ENCODE measurements around the gene CD3E.
"Not testable (repeated sequence)": the region's sequence is repeated elsewhere in the genome, so short reads cannot be mapped to it uniquely, and the experiment has no call there.

CD3E gene

DNA sequence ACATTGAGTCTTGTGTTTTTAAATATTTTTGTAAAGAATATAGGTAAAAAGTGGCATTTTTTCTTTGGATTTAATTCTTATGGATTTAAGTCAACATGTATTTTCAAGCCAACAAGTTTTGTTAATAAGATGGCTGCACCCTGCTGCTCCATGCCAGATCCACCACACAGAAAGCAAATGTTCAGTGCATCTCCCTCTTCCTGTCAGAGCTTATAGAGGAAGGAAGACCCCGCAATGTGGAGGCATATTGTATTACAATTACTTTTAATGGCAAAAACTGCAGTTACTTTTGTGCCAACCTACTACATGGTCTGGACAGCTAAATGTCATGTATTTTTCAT is 333 bp upstream of the CD3E start:
- no peak for DNase-seq (ENCODE audit: low read depth, low spot score)
- TF ChIP-seq ZNF274 (IDR thresholded peaks at IDR 0.05; ENCODE audit: low read depth, low read length) (no peak), YY1 (IDR thresholded peaks at IDR 0.05; ENCODE audit: insufficient read depth, insufficient read length) (no peak), SUZ12 (IDR thresholded peaks at IDR 0.05; ENCODE audit: extremely low read depth, insufficient read depth, insufficient read length) (no peak)

DNA sequence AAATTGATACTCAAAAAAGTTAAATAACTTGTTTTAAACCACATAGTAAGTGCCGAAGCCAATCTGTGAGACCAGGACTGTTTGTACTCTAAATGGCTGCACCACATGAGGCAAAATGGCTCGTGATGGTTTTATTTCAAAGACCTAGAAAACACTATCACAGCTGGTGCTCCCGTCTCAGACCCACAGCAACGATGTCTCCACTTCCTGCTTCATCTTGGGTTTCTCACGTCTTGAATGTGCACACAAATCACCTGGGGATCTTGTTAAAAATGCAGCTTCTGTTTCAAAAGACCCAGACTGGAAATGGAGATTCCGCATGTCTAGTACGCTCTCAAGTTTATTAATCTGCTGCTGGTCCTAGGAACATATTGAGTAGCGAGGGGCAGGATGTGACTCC is 1.2 kb downstream of the CD3E start:
- TF ChIP-seq SUZ12 (IDR thresholded peaks at IDR 0.05; ENCODE audit: extremely low read depth, insufficient read depth, insufficient read length) (no peak), ZNF274 (IDR thresholded peaks at IDR 0.05; ENCODE audit: low read depth, low read length) (no peak), YY1 (IDR thresholded peaks at IDR 0.05; ENCODE audit: insufficient read depth, insufficient read length) (no peak)
- Histone ChIP-seq H3K4me3 (ENCODE audit: insufficient read length, low read depth) (no peak overlapping the region), H3K4me1 (ENCODE audit: insufficient read depth, insufficient read length) (peaks cover 1% of the 10 kb centered on the region), H3K27me3 (ENCODE audit: insufficient read depth, insufficient read length) (peaks cover 2% of the 10 kb centered on the region), H3K9me3 (ENCODE audit: insufficient read depth, low read length) (no peaks in the 10 kb centered on the region), H3K9ac (ENCODE audit: insufficient read length, low read depth) (no peak overlapping the region), H3K36me3 (ENCODE audit: insufficient read depth, insufficient read length, low read length) (no peaks in the 10 kb centered on the region)
- no peak for DNase-seq (ENCODE audit: low read depth, low spot score)

More for the DNA sequence above, 333 bp upstream of the CD3E start:
- no peak overlapping the region for H3K4me3 ChIP-seq (ENCODE audit: insufficient read length, low read depth)
- peaks cover 1% of the 10 kb centered on the region for H3K4me1 ChIP-seq (ENCODE audit: insufficient read depth, insufficient read length)
- H3K9ac ChIP-seq (ENCODE audit: insufficient read length, low read depth) = no peak overlapping the region
- H3K36me3 ChIP-seq (ENCODE audit: insufficient read depth, insufficient read length, low read length) = no peaks in the 10 kb centered on the region
- no peaks in the 10 kb centered on the region for H3K9me3 ChIP-seq (ENCODE audit: insufficient read depth, low read length)
- peaks cover 6% of the 10 kb centered on the region for H3K27me3 ChIP-seq (ENCODE audit: insufficient read depth, insufficient read length)

DNA sequence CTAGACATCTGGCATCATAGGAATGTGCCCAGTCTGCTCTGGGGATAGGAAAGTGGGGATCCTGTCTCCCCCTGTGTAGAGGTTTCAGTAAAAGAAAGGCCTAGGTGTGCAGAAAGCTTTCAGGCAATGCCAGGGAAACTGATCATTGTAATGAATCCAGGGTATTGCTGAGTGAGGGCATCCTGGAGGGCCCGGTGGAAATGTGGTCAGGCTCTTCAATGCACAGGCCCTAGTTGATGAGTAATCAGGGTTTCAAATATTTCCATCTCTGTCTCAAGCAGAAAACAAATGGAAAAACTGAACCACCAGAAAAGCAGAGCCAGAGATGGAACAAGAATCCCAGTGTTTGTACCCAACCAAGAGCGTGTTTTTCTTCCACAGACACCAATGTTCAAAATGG is 2.0 kb downstream of the CD3E start:
- Histone ChIP-seq H3K9me3 (ENCODE audit: insufficient read depth, low read length) (no peaks in the 10 kb centered on the region), H3K4me3 (ENCODE audit: insufficient read length, low read depth) (no peak overlapping the region), H3K9ac (ENCODE audit: insufficient read length, low read depth) (no peak overlapping the region), H3K36me3 (ENCODE audit: insufficient read depth, insufficient read length, low read length) (no peaks in the 10 kb centered on the region), H3K27me3 (ENCODE audit: insufficient read depth, insufficient read length) (no peaks in the 10 kb centered on the region), H3K4me1 (ENCODE audit: insufficient read depth, insufficient read length) (peaks cover 1% of the 10 kb centered on the region)
- TF ChIP-seq YY1 (IDR thresholded peaks at IDR 0.05; ENCODE audit: insufficient read depth, insufficient read length) (no peak), ZNF274 (IDR thresholded peaks at IDR 0.05; ENCODE audit: low read depth, low read length) (no peak), SUZ12 (IDR thresholded peaks at IDR 0.05; ENCODE audit: extremely low read depth, insufficient read depth, insufficient read length) (no peak)
- no peak for DNase-seq (ENCODE audit: low read depth, low spot score)

DNA sequence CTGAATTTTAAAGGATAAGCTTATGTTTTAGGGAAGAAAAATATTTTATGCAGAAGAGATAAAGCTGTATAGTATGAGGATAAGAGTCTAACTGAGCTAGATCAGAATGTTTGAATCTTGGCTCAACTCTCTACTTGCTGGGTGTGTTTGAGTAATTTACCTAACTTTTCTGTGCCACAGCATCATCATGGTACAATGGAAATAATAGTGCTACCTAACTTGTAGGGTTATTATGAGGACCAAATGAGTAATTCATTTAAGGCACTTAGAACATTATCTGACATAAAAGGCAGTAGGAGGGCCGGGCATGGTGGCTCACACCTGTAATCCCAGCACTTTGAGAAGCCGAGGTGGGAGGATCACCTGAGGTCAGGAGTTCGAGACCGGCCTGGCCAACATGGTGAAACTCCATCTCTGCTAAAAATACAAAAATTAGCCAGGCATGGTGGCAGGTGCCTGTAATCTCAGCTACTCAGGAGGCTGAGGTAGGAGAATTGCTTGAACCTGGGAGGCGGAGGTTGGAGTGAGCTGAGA is 4.5 kb downstream of the CD3E start:
- not testable (repeated sequence) for H3K4me1 ChIP-seq (ENCODE audit: insufficient read depth, insufficient read length); H3K36me3 ChIP-seq (ENCODE audit: insufficient read depth, insufficient read length, low read length); DNase-seq (ENCODE audit: low read depth, low spot score); H3K9me3 ChIP-seq (ENCODE audit: insufficient read depth, low read length); H3K9ac ChIP-seq (ENCODE audit: insufficient read length, low read depth); H3K4me3 ChIP-seq (ENCODE audit: insufficient read length, low read depth); H3K27me3 ChIP-seq (ENCODE audit: insufficient read depth, insufficient read length)

DNA sequence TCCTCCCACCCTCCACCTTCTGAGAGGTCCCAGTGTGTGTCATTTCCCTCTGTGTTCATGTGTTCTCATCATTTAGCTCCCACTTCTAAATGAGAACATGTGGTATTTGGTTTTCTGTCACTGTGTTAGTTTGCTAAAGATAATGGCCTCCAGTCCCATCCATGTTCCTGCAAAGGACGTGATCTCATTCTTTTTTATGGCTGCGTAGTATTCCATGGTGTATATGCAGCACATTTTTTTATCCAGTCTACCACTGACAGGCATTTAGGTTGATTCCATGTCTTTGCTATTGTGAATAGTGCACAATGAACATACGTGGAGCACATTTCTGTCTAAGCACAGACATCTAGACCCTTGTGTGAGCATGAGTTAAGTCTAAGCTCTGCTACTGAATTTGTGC is 5.7 kb downstream of the CD3E start:
- TF ChIP-seq SUZ12 (IDR thresholded peaks at IDR 0.05; ENCODE audit: extremely low read depth, insufficient read depth, insufficient read length) (no peak), YY1 (IDR thresholded peaks at IDR 0.05; ENCODE audit: insufficient read depth, insufficient read length) (no peak), ZNF274 (IDR thresholded peaks at IDR 0.05; ENCODE audit: low read depth, low read length) (no peak)
- DNase-seq (ENCODE audit: low read depth, low spot score) = no peak
- Histone ChIP-seq H3K27me3 (ENCODE audit: insufficient read depth, insufficient read length) (peaks cover 3% of the 10 kb centered on the region), H3K36me3 (ENCODE audit: insufficient read depth, insufficient read length, low read length) (no peaks in the 10 kb centered on the region), H3K4me1 (ENCODE audit: insufficient read depth, insufficient read length) (peaks cover 5% of the 10 kb centered on the region), H3K9me3 (ENCODE audit: insufficient read depth, low read length) (no peaks in the 10 kb centered on the region), H3K4me3 (ENCODE audit: insufficient read length, low read depth) (no peak overlapping the region), H3K9ac (ENCODE audit: insufficient read length, low read depth) (no peak overlapping the region)

DNA sequence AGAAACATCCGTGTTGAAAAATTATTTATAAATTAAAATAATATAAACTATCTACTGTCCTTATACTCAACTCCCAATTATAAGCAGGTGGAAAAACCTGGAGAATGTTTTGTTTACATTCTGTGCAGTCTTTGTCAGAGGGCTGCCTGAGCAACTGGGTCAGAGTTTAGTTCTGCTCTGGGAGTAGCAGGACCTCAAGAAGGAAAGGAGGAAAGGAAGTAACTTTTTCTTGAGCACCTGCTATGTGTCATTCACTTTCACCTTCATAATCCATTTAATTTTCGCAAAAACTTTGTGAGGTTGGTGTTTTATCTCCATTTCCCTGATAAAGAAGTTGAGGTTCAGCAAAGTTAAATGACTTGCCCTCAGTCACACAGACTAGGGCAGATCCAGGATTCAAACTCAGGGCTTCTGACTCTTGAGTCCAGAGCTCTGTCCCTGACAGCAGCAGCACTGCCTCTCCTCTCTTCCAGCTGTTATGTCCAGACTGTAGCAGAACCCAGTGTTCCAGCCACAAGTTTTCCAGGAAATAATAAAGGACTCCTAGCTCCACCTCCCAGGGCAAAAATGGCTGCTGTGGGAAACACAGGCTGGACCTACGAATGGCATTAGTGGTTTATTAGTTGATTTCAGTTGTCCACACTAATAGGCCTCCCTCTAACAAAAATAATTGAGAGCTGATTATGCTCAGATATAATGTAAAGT is 6.4 kb downstream of the CD3E start:
- TF ChIP-seq YY1 (IDR thresholded peaks at IDR 0.05; ENCODE audit: insufficient read depth, insufficient read length) = no peak
- no peak for TF ChIP-seq ZNF274 (IDR thresholded peaks at IDR 0.05; ENCODE audit: low read depth, low read length)
- no peak for TF ChIP-seq SUZ12 (IDR thresholded peaks at IDR 0.05; ENCODE audit: extremely low read depth, insufficient read depth, insufficient read length)
- no peak for DNase-seq (ENCODE audit: low read depth, low spot score)
- no peak overlapping the region for H3K4me3 ChIP-seq (ENCODE audit: insufficient read length, low read depth)
- no peak overlapping the region for H3K9ac ChIP-seq (ENCODE audit: insufficient read length, low read depth)
- no peaks in the 10 kb centered on the region for H3K9me3 ChIP-seq (ENCODE audit: insufficient read depth, low read length)
- H3K36me3 ChIP-seq (ENCODE audit: insufficient read depth, insufficient read length, low read length) = no peaks in the 10 kb centered on the region
- peaks cover 3% of the 10 kb centered on the region for H3K27me3 ChIP-seq (ENCODE audit: insufficient read depth, insufficient read length)
- H3K4me1 ChIP-seq (ENCODE audit: insufficient read depth, insufficient read length) = peaks cover 6% of the 10 kb centered on the region

DNA sequence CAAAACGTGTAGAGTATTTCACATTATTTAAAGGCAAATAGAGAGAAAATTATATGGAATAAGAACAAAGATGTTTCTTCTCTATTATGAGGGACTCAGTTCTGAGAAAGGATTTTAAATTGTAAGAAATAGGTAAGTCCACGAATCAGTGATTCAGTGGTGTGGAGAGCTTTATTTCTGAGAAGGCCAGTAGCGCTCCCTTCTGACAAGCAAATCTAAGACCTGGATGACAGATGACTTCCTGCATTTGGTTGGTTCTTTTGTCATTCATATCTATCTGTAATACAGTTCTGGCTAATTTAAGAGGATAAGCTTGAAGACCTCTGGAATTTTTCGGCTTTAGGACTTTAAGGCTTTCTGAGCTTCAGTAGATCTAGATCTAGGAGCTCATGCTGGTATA is 7.0 kb downstream of the CD3E start:
- Histone ChIP-seq H3K9ac (ENCODE audit: insufficient read length, low read depth) (no peak overlapping the region), H3K4me1 (ENCODE audit: insufficient read depth, insufficient read length) (peaks cover 6% of the 10 kb centered on the region), H3K36me3 (ENCODE audit: insufficient read depth, insufficient read length, low read length) (no peaks in the 10 kb centered on the region), H3K27me3 (ENCODE audit: insufficient read depth, insufficient read length) (peaks cover 3% of the 10 kb centered on the region), H3K9me3 (ENCODE audit: insufficient read depth, low read length) (no peaks in the 10 kb centered on the region), H3K4me3 (ENCODE audit: insufficient read length, low read depth) (no peak overlapping the region)
- TF ChIP-seq YY1 (IDR thresholded peaks at IDR 0.05; ENCODE audit: insufficient read depth, insufficient read length) = no peak
- TF ChIP-seq SUZ12 (IDR thresholded peaks at IDR 0.05; ENCODE audit: extremely low read depth, insufficient read depth, insufficient read length) = no peak
- no peak for TF ChIP-seq ZNF274 (IDR thresholded peaks at IDR 0.05; ENCODE audit: low read depth, low read length)
- no peak for DNase-seq (ENCODE audit: low read depth, low spot score)
